Keratinocyte (primary cell): ENCODE results near the gene ATXN2.

ENCODE experiments used
- EZH2 ChIP-seq: IDR thresholded peaks from one replicate; pipeline ENCODE4 v1.6.1; 2012; ENCODE audit warnings: inconsistent platforms, mild to moderate bottlenecking, low read length, moderate library complexity
- TF ChIP-seq, protein P1 (sequence below), 3 experiments: IDR thresholded peaks in 1 of 3; conservative IDR thresholded peaks in 1 of 3; optimal IDR thresholded peaks in 1 of 3; 2 replicates in 2 of 3; 3 replicates in 1 of 3; pipeline versions ENCODE3 to v1.5.1; 2011; ENCODE audit warnings: low read length in 3 of 3, mild to moderate bottlenecking in 3 of 3, moderate library complexity in 2 of 3, control low read depth in 1 of 3, inconsistent platforms in 1 of 3; ENCODE audit not compliant: insufficient read depth in 2 of 3; ENCODE audit errors: extremely low read depth in 1 of 3

DNA sequence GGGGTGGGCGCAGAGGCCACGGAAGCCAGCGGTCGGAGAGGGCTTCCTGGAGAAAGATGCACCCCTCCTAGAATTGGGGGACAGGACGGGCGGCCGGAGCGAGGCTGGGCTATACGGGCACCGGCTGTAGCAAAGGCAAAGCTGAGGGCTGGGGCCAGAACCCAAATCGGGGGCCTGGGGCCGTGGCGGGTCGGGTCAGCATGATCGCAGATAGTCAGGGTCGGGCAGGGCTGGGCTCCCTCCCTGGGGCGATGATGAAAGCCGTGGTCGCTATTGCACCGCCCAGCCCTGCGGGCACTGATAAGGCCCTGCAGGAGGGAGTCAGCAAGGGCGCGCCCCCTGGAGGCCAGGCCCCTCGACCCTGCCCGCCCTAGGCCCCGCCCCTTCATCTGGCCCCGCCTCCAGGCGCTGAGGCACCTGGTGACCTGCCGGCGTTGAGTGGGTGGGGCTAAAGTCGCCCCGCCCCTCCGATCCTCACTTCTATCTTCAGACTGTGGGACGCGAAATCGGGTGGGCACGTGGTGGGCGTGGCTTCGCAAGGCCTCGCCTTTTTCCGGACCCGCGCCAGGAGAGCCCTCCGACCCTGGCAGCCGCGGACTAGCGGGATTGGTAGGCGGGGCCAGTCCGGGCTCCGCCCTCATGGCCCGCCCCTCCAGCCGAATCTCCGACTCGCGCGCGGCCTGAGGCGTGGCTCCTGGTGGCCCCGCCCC, 193.8 kb downstream of the ATXN2 start:
- TF ChIP-seq, protein P1, sequence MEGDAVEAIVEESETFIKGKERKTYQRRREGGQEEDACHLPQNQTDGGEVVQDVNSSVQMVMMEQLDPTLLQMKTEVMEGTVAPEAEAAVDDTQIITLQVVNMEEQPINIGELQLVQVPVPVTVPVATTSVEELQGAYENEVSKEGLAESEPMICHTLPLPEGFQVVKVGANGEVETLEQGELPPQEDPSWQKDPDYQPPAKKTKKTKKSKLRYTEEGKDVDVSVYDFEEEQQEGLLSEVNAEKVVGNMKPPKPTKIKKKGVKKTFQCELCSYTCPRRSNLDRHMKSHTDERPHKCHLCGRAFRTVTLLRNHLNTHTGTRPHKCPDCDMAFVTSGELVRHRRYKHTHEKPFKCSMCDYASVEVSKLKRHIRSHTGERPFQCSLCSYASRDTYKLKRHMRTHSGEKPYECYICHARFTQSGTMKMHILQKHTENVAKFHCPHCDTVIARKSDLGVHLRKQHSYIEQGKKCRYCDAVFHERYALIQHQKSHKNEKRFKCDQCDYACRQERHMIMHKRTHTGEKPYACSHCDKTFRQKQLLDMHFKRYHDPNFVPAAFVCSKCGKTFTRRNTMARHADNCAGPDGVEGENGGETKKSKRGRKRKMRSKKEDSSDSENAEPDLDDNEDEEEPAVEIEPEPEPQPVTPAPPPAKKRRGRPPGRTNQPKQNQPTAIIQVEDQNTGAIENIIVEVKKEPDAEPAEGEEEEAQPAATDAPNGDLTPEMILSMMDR (optimal IDR thresholded peaks at IDR 0.05 in 1 of 3, IDR thresholded peaks at IDR 0.05 in 1 of 3, conservative IDR thresholded peaks at IDR 0.05 in 1 of 3; ENCODE audit: extremely low read depth in 1 of 3, insufficient read depth in 2 of 3, low read length in 3 of 3): peak; percentile 17 to 49 (median 35)
- no peak for TF ChIP-seq EZH2
